Thymus (tissue), 11 donors: ENCODE results near the gene CDC42SE2. TPM values are rescaled to one million over a fixed set of nuclear protein-coding genes. Genes with fewer than 3 reads are reported as not detected.
"Not testable (repeated sequence)": the region's sequence is repeated elsewhere in the genome, so short reads cannot be mapped to it uniquely, and the experiment has no call there.

Source experiments
- DNase-seq, 9 donors: peaks; one replicate each; pipeline ENCODE4 v3.0.0-alpha.2; 2013; ENCODE audit warnings: low spot score in 9 of 9, low read depth in 6 of 9, missing footprints in 1 of 9
- H3K27ac ChIP-seq, 2 donors: one replicate each; pipeline ENCODE4 v1.5.1; 2013; ENCODE audit warnings: control low read depth in 1 of 2, low read depth in 1 of 2, low read length in 1 of 2, mild to moderate bottlenecking in 1 of 2, moderate library complexity in 1 of 2
- H3K27me3 ChIP-seq, 2 donors: one replicate each; pipeline ENCODE4 v1.5.1; 2013; ENCODE audit warnings: low read length in 1 of 2; ENCODE audit not compliant: control insufficient read depth in 2 of 2, insufficient read depth in 1 of 2
- H3K36me3 ChIP-seq, 2 donors: one replicate each; pipeline ENCODE4 v1.5.1; 2013; ENCODE audit warnings: low read length in 1 of 2, mild to moderate bottlenecking in 1 of 2, moderate library complexity in 1 of 2; ENCODE audit not compliant: control insufficient read depth in 2 of 2, insufficient read depth in 2 of 2
- H3K4me1 ChIP-seq, 2 donors: one replicate each; pipeline ENCODE4 v1.5.1; 2013; ENCODE audit warnings: low read length in 2 of 2; ENCODE audit not compliant: control insufficient read depth in 2 of 2, insufficient read depth in 2 of 2
- H3K4me3 ChIP-seq, 2 donors: one replicate each; pipeline ENCODE4 v1.5.1; 2013; ENCODE audit warnings: low read length in 2 of 2, control low read depth in 1 of 2, mild to moderate bottlenecking in 1 of 2
- H3K9me3 ChIP-seq, 2 donors: one replicate each; pipeline ENCODE4 v1.5.1; 2013; ENCODE audit warnings: low read length in 1 of 2, mild to moderate bottlenecking in 1 of 2; ENCODE audit not compliant: control insufficient read depth in 2 of 2, insufficient read depth in 1 of 2
- WGBS: extraction: QIAGEN DNeasy Blood & Tissue Kit; methylation state at CpG from one replicate; pipeline ENCODE4 v1.1.7; 2013; 5-methylcytosine and 5-hydroxymethylcytosine counted together
- polyA plus RNA-seq: library from polyadenylated mRNA; stranded (reverse); fragments of 200-250 nt; gene quantifications from one replicate; pipeline ENCODE4 v1.2.3, GENCODE V29; 2013
- total RNA-seq: library from RNA; stranded (reverse); fragments of 120-200 nt; gene quantifications from one replicate; pipeline ENCODE4 v1.2.4, GENCODE V29; 2013
- donor health status: healthy.

CDC42SE2 gene
- total and polyA plus RNA-seq, 2 donors, result 60.6 to 60.9 TPM

DNA sequence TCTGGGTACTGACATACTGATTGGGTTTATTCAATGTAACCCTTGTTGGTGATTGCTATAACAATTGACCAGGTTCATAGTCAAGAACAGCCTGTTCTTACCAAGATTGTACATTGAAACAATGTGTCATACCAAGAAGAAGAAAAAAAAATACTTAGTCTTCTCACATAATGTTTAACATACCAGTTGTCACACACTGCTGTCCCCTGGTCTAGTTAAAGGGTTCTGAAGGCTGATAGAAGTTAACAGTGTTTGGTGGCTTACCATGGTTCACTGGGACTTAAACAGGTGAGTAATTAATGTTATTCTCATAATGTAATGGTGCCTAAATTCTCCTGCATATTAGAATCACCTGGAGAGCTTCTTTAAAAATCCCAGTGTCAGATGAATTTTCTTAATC lies 18.5 kb upstream of the CDC42SE2 start:
- Histone ChIP-seq H3K36me3 (no peaks in the 10 kb centered on the region), H3K4me3 (no peak overlapping the region), H3K4me1 (no peaks in the 10 kb centered on the region), H3K27me3 (no peaks in the 10 kb centered on the region), H3K9me3 (peaks cover 0 to 8% of the 10 kb centered on the region in 2 donors), H3K27ac (no peak overlapping the region)
- no peak for DNase-seq

DNA sequence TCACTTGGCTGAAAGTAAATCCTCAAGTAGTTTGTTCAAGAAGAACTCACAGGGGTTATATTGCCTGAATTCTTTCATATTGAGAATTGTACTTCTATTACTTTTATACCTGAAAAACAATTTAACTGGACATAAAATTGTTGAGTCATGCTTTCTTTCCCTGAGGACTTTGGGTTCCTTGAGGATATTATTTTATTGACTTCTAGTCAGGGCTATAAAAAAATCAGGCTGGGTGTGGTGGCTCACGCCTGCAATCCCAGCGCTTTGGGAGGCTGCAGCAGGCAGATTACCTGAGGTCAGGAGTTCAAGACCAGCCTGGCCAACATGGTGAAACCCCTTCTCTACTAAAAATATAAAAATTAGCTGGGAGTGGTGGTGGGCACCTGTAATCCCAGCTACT lies 17.9 kb upstream of the CDC42SE2 start:
- H3K4me3 ChIP-seq, result no peak overlapping the region
- H3K4me1 ChIP-seq, result no peaks in the 10 kb centered on the region
- H3K36me3 ChIP-seq, result no peaks in the 10 kb centered on the region
- DNase-seq, result no peak
- no peaks in the 10 kb centered on the region for H3K27me3 ChIP-seq
- WGBS, result 96% methylated on average over 2 of the region's 2 CpGs
- peaks cover 0 to 8% of the 10 kb centered on the region in 2 donors for H3K9me3 ChIP-seq
- no peak overlapping the region for H3K27ac ChIP-seq

DNA sequence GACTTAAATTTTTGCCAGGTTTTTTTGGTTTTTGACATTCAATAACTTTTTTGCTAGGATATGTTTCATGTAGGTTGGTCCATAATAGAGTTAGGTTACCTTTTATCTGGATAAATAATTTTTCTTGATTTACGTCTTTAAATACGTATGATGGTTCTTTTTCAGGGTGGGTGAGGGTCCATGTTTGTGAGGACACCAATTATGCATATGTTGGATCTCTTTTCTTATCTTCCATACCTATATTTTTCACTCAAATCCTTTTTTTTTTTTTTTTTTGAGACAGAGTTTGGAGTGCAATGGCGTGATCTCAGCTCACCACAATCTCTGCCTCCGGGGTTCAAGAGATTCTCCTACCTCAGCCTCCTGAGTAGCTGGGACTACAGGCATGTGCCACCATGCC lies 17.3 kb upstream of the CDC42SE2 start:
- Histone ChIP-seq H3K36me3 (no peaks in the 10 kb centered on the region), H3K4me3 (no peak overlapping the region), H3K4me1 (peaks cover 0 to under 1% of the 10 kb centered on the region in 2 donors), H3K27ac (no peak overlapping the region), H3K9me3 (peaks cover 0 to 8% of the 10 kb centered on the region in 2 donors), H3K27me3 (no peaks in the 10 kb centered on the region)
- 99% methylated on average over 4 of the region's 4 CpGs for WGBS
- no peak for DNase-seq

DNA sequence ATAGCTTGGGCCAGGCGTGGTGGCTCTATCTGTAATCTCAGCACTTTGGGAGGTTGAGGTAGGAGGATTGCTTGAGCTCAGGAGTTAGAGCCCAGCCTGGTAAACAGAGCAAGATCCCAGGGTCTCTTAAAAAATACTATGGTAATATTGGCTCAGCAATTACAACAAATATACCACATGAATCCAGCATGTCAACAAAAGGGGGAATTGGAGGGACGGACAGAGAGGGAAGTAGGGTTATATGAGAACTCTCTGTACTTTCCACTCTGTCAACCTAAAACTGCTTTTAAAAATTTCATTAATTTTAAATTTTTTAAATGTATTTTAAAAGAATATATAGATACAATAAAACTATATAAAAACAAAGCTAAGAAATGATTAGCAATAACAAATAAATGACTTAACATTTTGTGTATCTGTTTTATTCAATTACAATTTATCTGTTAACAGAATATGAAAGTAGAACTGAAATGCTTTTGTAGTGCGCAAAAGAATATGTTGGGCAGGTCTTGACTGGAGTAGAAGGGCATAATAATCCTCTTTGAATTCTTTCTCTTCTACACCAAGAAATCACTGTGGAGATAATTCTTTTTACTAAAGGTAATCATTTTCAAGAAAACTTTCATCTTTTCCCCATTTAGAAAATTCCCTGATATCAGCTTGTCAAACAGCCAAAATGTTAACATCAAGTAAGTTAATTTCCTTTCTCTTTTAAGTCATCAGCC lies 12.9 kb upstream of the CDC42SE2 start:
- Histone ChIP-seq H3K36me3 (no peaks in the 10 kb centered on the region), H3K9me3 (peaks cover 0 to 8% of the 10 kb centered on the region in 2 donors), H3K4me3 (no peak overlapping the region), H3K27me3 (no peaks in the 10 kb centered on the region), H3K4me1 (peaks cover 13 to 18% of the 10 kb centered on the region in 2 donors), H3K27ac (peak overlapping the region in 1 of 2 donors; percentile 52)
- DNase-seq, result no peak
- 87% methylated on average over 3 of the region's 3 CpGs for WGBS

DNA sequence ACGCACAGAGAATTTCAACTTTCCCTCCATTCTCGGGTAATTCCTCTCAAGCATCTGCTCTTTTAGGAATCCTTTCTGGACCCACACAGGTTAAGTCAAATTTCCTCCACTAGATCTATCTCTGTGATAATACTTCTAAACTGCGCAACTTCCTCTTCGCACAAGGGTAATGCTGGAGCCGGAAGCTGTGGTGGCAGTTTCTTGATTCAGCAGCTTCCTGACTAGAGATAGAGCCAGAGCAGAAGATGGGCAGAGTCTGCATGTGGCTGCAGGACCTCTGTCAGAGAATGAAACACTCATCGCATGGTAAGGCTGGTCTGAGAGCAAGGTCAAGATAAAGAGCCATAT lies 11.1 kb upstream of the CDC42SE2 start:
- H3K36me3 ChIP-seq, result no peaks in the 10 kb centered on the region
- H3K27me3 ChIP-seq, result no peaks in the 10 kb centered on the region
- WGBS, result 5% methylated on average over 6 of the region's 6 CpGs
- H3K4me3 ChIP-seq, result peak overlapping the region; percentile 31 to 48
- DNase-seq, result peak; percentile 56 to 93 (median 81)
- peak overlapping the region; percentile 78 to 92 for H3K27ac ChIP-seq
- peaks cover 13 to 28% of the 10 kb centered on the region in 2 donors for H3K4me1 ChIP-seq
- H3K9me3 ChIP-seq, result no peaks in the 10 kb centered on the region

DNA sequence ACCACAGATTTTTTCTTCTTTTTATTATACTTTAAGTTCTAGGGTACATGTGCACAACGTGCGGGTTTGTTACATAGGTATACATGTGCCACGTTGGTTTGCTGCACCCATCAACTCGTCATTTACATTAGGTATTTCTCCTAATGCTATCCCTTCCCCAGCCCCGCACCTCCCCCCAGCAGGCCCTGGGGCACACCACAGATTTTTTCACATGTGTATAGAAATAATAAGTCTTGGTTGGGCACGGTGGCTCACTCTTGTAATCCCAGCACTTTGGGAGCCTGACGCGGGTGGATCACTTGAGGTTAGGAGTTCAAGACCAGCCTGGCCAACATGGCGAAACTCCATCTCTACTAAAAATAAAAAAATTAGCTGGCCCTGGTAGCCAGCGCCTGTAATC lies 9.8 kb upstream of the CDC42SE2 start:
- DNase-seq, H3K27ac ChIP-seq: not testable (repeated sequence)
- WGBS, result 94% methylated on average over 10 of the region's 10 CpGs

DNA sequence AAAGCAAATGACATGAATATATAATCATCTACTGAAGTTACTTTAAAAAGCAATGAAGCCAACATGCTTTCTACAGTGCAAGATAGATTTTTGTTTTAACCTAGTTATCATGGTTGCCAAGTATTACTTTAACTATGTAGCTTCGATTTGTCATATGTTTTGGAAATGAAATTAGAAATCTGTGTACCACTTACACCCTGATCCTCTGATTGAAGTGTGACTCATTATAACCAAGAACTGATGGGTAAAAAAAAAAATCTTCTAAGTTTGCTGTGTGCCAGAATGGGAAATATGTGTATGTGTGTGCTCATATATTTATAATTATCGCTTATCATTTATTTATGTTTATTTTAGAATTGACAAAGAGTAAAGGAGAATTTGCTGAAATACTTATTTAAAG lies 9.1 kb upstream of the CDC42SE2 start:
- WGBS, result 96% methylated on average over 2 of the region's 2 CpGs
- H3K4me1 ChIP-seq, result peaks cover 13 to 29% of the 10 kb centered on the region in 2 donors
- DNase-seq, result no peak
- no peak overlapping the region for H3K27ac ChIP-seq
- H3K36me3 ChIP-seq, result no peaks in the 10 kb centered on the region
- H3K4me3 ChIP-seq, result no peak overlapping the region
- H3K27me3 ChIP-seq, result no peaks in the 10 kb centered on the region
- no peaks in the 10 kb centered on the region for H3K9me3 ChIP-seq

More for the DNA sequence above, 9.8 kb upstream of the CDC42SE2 start:
- not testable (repeated sequence) for H3K36me3 ChIP-seq, H3K4me3 ChIP-seq, H3K9me3 ChIP-seq, H3K27me3 ChIP-seq
- peaks cover 13 to 29% of the 10 kb centered on the region in 2 donors for H3K4me1 ChIP-seq

DNA sequence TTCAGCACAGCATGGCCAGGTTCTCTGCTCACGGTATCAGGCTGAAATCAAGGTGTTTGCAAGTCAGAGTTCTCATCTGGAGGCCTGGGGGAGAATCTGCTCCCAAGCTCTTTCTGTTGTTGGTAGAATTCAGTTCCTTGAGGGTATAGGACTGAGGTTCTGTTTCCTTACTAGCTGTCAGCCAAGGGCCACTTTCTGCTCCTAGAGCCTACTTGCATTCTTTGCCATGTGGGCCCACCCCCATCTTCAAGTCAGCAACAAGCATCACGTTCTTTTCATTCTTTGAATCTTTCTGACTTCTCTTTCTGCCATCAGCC lies 7.4 kb upstream of the CDC42SE2 start:
- DNase-seq, result no peak
- H3K27me3 ChIP-seq, result no peaks in the 10 kb centered on the region
- H3K9me3 ChIP-seq, result no peaks in the 10 kb centered on the region
- no peak overlapping the region for H3K4me3 ChIP-seq
- whole genome bisulfite sequencing, result 95% methylated on average over 2 of the region's 2 CpGs
- H3K27ac ChIP-seq, result peak overlapping the region in 1 of 2 donors; percentile 19
- peaks cover 13 to 29% of the 10 kb centered on the region in 2 donors for H3K4me1 ChIP-seq
- H3K36me3 ChIP-seq, result no peaks in the 10 kb centered on the region

DNA sequence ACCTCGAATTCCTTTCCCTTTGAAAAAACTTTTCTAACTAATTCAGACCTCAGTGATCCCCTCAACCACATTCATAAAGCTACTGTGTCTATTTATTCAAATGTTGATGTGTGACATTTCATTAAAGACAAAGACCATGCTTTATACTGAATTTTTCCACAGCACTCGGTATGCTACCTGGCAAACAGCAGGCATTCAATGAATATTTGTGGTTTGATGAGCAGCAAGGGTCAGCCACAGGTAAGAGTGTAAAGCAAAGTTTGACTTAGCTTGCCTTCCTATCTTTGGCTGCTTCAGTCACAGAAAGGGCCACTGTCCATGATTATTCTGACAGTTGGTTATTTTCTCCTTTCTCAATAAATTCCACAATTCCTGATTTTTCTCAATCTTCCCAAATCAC lies 5.1 kb upstream of the CDC42SE2 start:
- Histone ChIP-seq H3K36me3 (no peaks in the 10 kb centered on the region), H3K9me3 (no peaks in the 10 kb centered on the region), H3K27me3 (no peaks in the 10 kb centered on the region), H3K4me3 (no peak overlapping the region), H3K27ac (no peak overlapping the region), H3K4me1 (peaks cover 0 to 15% of the 10 kb centered on the region in 2 donors)
- WGBS, result 95% methylated on average over 2 of the region's 2 CpGs
- DNase-seq, result no peak
